IgD-negative memory B cell (primary cell): Measurements from ENCODE around the gene TMEM35A. TPM values are rescaled to one million over a fixed set of nuclear protein-coding genes. Genes with fewer than 3 reads are reported as not detected.
"Not testable (repeated sequence)": the region's sequence is repeated elsewhere in the genome, so short reads cannot be mapped to it uniquely, and the experiment has no call there.

Experiments used
- H3K27ac Mint-ChIP-seq, 3 donors: one replicate each; pipeline ENCODE4 v1.8.0; 2020 to 2022; ENCODE audit warnings: mild to moderate bottlenecking in 3 of 3, mixed read lengths in 3 of 3, moderate library complexity in 1 of 3
- H3K27me3 Mint-ChIP-seq: one replicate; pipeline ENCODE4 v1.8.0; 2021; ENCODE audit warnings: mixed read lengths
- H3K36me3 Mint-ChIP-seq: one replicate; pipeline ENCODE4 v1.8.0; 2020; ENCODE audit warnings: mild to moderate bottlenecking, mixed read lengths
- H3K4me1 Mint-ChIP-seq, 3 donors: one replicate each; pipeline ENCODE4 v1.8.0; 2020 to 2022; ENCODE audit warnings: mixed read lengths in 3 of 3, mild to moderate bottlenecking in 1 of 3
- H3K4me3 Mint-ChIP-seq, 4 donors: one replicate each; pipeline ENCODE4 v1.8.0; 2020 to 2022; ENCODE audit warnings: mild to moderate bottlenecking in 4 of 4, mixed read lengths in 4 of 4, moderate library complexity in 3 of 4
- H3K9me3 Mint-ChIP-seq, 3 donors: one replicate each; pipeline ENCODE4 v1.8.0; 2020 to 2021; ENCODE audit warnings: mixed read lengths in 3 of 3, mild to moderate bottlenecking in 1 of 3
- polyA plus RNA-seq: library from polyadenylated mRNA; unstranded; fragments of 300-500 nt; fragmentation: Illumina TruSeq; gene quantifications from one replicate; pipeline ENCODE4 v1.2.3, GENCODE V29; 2021

Gene TMEM35A, protein sequence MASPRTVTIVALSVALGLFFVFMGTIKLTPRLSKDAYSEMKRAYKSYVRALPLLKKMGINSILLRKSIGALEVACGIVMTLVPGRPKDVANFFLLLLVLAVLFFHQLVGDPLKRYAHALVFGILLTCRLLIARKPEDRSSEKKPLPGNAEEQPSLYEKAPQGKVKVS
- not detected for polyA plus RNA-seq

GRCh38 chrX:101078716-101079598, at the start of gene TMEM35A:
Gene TMEM35A (plus strand): TSS chrX:101078879. CDS start chrX:101079003, 124 bp downstream.
- peaks cover 0 to 8% (median 3%) of the 10 kb centered on the region in 3 donors for H3K4me1 Mint-ChIP-seq
- no peaks in the 10 kb centered on the region for H3K36me3 Mint-ChIP-seq
- peaks cover 10% of the 10 kb centered on the region for H3K27me3 Mint-ChIP-seq
- no peak within 1 kb of the TSS for H3K27ac Mint-ChIP-seq
- no peaks in the 10 kb centered on the region for H3K9me3 Mint-ChIP-seq
- H3K4me3 Mint-ChIP-seq = peak within 1 kb of the TSS in 1 of 4 donors; percentile 70

DNA sequence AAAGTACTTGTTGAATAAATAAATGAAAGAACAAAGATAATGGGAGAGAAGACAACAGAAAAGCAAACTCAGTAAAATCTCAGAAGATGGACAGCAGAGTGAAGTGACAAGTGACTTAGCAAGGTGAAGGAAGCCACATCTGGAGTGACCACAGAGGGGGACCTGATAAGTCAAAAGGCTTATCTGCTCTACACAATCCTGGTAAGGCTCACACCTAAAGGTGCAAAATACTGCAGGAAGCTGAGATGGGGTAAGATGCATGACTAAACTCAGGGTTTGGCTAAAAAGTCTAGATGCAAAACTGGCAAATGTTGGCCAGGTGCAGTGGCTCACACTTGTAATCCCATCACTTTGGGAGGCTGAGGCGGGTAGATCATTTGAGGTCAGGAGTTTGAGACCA, 49.0 kb upstream of the TMEM35A start:
- Mint-ChIP-seq H3K9me3 (peaks cover 0 to 2% (median 0%) of the 10 kb centered on the region in 3 donors), H3K4me1 (peaks cover 0 to 3% (median 3%) of the 10 kb centered on the region in 3 donors), H3K36me3 (peaks cover 9% of the 10 kb centered on the region), H3K27ac (no peak overlapping the region), H3K4me3 (no peak overlapping the region), H3K27me3 (no peaks in the 10 kb centered on the region)

DNA sequence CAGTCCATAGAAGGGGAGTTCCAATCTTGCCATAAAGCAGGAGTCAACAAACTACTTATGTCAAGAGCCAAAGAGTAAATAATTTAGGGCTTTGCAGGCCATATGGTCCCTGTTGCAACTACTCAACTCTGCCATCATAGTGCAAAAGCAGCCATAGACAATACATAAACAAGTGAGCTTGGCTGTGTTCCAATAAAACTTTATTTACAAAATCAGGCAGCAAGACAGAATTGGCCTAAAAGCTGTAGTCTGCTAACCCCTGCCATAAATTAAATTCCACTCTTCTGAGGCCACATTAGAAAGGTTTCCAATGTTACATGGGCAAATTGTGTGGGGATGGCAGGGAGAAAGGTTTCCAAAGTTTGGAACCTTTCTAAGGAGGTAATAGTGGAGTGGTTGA, 41.4 kb upstream of the TMEM35A start:
- Mint-ChIP-seq H3K27ac (no peak overlapping the region), H3K4me3 (no peak overlapping the region), H3K36me3 (no peaks in the 10 kb centered on the region), H3K27me3 (no peaks in the 10 kb centered on the region), H3K9me3 (no peaks in the 10 kb centered on the region), H3K4me1 (no peaks in the 10 kb centered on the region)

DNA sequence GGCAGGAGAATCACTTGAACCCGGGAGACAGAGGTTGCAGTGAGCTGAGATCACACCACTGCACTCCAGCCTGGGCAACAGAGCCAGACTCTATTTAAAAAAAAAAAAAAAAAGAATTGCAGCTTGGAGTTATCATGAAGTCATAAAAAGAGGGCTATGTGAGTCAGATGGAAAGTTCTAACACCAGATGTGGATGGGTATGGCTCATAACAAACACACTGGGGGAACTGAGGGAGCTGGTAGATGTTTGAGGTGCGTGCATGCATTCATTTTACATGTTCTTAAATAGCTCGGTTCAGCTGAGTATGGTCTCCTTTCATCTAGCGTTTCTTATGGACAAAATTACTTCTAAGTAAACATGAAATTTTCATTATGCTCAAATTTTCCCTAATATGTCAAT, 38.5 kb upstream of the TMEM35A start:
- Mint-ChIP-seq H3K4me3 (no peak overlapping the region), H3K27ac (no peak overlapping the region), H3K36me3 (no peaks in the 10 kb centered on the region), H3K27me3 (no peaks in the 10 kb centered on the region), H3K9me3 (no peaks in the 10 kb centered on the region), H3K4me1 (peaks cover 0 to 2% (median 0%) of the 10 kb centered on the region in 3 donors)

GRCh38 chrX:101051153-101051548, 27.5 kb upstream of the TMEM35A start:
- Mint-ChIP-seq H3K27me3 (no peaks in the 10 kb centered on the region), H3K9me3 (peaks cover 0 to 2% (median 0%) of the 10 kb centered on the region in 3 donors), H3K36me3 (peaks cover 1% of the 10 kb centered on the region), H3K27ac (peak overlapping the region; percentile 93 to 98 (median 97)), H3K4me1 (peaks cover 11 to 17% (median 12%) of the 10 kb centered on the region in 3 donors), H3K4me3 (peak overlapping the region; percentile 86 to 98 (median 96))

- Mint-ChIP-seq H3K27me3 (no peaks in the 10 kb centered on the region), H3K4me3 (peak within 1 kb of the TSS; percentile 86 to 98 (median 96)), H3K36me3 (peaks cover 1% of the 10 kb centered on the region), H3K27ac (peak within 1 kb of the TSS; percentile 93 to 98 (median 97)), H3K9me3 (peaks cover 0 to 2% (median 0%) of the 10 kb centered on the region in 3 donors), H3K4me1 (peaks cover 11 to 17% (median 12%) of the 10 kb centered on the region in 3 donors)
These were observed 27.0 kb upstream of the TMEM35A start, which contains the start of gene TRMT2B for GRCh38 chrX:101051549-101052302. Gene TRMT2B (minus strand): TSS chrX:101052111. CDS start chrX:101042289, 9,822 bp downstream.

DNA sequence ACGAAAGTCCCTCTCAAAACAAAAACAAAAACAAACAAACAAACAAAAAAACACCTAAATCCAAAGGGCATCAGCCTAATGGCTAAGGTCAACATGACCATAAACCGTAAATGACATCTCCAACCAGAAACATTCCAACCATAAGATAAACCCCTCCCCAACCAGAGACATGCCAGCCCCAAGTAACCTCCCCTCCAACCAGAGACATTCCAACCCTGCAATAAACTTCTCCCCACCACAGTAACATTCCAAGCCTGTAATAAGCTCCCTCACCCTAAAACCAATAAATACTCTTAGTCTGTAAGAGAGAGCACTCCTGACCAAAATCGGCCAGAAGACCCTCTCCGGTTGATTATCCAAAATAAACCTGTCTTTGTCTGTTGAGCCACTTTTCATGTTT, 22.1 kb upstream of the TMEM35A start:
- H3K9me3 Mint-ChIP-seq, H3K27me3 Mint-ChIP-seq, H3K4me3 Mint-ChIP-seq, H3K36me3 Mint-ChIP-seq: not testable (repeated sequence)
- peaks cover 3 to 13% (median 7%) of the 10 kb centered on the region in 3 donors for H3K4me1 Mint-ChIP-seq
- peak overlapping the region in 1 of 3 donors; percentile 65 for H3K27ac Mint-ChIP-seq

GRCh38 chrX:101057093-101057714, 21.5 kb upstream of the TMEM35A start:
- peak overlapping the region in 1 of 4 donors; percentile 2 for H3K4me3 Mint-ChIP-seq
- H3K9me3 Mint-ChIP-seq = no peaks in the 10 kb centered on the region
- H3K27ac Mint-ChIP-seq = no peak overlapping the region
- no peaks in the 10 kb centered on the region for H3K36me3 Mint-ChIP-seq
- no peaks in the 10 kb centered on the region for H3K27me3 Mint-ChIP-seq
- peaks cover 0 to 7% (median 7%) of the 10 kb centered on the region in 3 donors for H3K4me1 Mint-ChIP-seq

DNA sequence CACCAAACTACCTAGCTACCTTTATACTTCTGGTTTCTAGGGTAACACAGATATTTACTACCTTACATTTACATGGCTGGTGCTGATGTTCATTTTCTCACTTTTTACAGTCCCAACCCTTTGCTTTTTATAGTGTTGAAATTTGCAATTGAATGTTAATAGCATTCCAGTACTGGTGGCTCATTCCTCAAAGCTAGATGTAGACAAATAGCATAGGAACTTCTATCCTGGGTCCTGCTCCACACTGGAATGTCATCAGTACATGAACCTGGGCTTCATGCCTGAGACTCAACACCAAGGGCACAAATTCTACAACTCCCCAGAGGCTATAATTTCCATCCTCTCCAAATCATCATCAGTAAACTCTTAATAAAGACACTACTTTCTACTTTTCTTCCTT, 16.5 kb upstream of the TMEM35A start:
- Mint-ChIP-seq H3K27me3 (peaks cover 6% of the 10 kb centered on the region), H3K27ac (no peak overlapping the region), H3K4me3 (no peak overlapping the region)

GRCh38 chrX:101071582-101071981, 7.1 kb upstream of the TMEM35A start:
- H3K27me3 Mint-ChIP-seq = no peaks in the 10 kb centered on the region
- H3K36me3 Mint-ChIP-seq = no peaks in the 10 kb centered on the region
- H3K4me3 Mint-ChIP-seq = no peak overlapping the region
- H3K27ac Mint-ChIP-seq = no peak overlapping the region
- H3K9me3 Mint-ChIP-seq = no peaks in the 10 kb centered on the region
- no peaks in the 10 kb centered on the region for H3K4me1 Mint-ChIP-seq

More for the DNA sequence above, 16.5 kb upstream of the TMEM35A start:
- peaks cover 0 to 2% (median 0%) of the 10 kb centered on the region in 3 donors for H3K9me3 Mint-ChIP-seq
- H3K36me3 Mint-ChIP-seq = no peaks in the 10 kb centered on the region
- H3K4me1 Mint-ChIP-seq = peaks cover 0 to 2% (median 2%) of the 10 kb centered on the region in 3 donors

DNA sequence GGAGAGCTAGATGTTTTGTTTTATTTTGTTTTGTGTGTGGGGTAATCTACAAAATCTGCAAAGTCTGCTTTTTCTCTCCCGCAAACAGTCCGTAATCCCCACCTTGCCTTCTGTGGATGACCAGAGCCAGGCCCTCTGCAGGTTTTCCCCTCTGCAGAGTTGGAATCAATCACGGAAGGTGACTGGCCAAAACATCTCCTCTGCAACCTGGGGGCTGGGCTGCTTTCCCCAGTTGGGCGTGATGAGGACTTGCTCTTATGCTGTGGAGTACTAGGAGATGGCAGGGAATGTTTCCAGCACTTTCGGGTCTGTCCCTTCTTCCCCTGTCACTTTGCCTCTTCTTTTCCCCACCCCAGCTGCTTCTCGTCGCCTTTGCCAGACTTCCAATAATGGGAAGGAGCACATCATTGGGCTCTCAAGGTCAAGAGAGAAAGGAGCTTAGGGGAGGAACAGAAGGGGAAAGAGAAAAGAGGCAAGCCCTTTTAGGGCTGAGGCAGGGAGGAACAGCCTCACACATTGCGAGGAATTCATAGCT, 1.1 kb downstream of the TMEM35A start:
- H3K36me3 Mint-ChIP-seq = no peaks in the 10 kb centered on the region
- peaks cover 0 to 8% (median 3%) of the 10 kb centered on the region in 3 donors for H3K4me1 Mint-ChIP-seq
- H3K9me3 Mint-ChIP-seq = no peaks in the 10 kb centered on the region
- H3K27ac Mint-ChIP-seq = no peak overlapping the region
- peaks cover 10% of the 10 kb centered on the region for H3K27me3 Mint-ChIP-seq
- no peak overlapping the region for H3K4me3 Mint-ChIP-seq

GRCh38 chrX:101080326-101081124, 1.8 kb downstream of the TMEM35A start:
- H3K27me3 Mint-ChIP-seq = peaks cover 10% of the 10 kb centered on the region
- H3K27ac Mint-ChIP-seq = no peak overlapping the region
- peaks cover 0 to 8% (median 3%) of the 10 kb centered on the region in 3 donors for H3K4me1 Mint-ChIP-seq
- H3K36me3 Mint-ChIP-seq = no peaks in the 10 kb centered on the region
- no peak overlapping the region for H3K4me3 Mint-ChIP-seq
- no peaks in the 10 kb centered on the region for H3K9me3 Mint-ChIP-seq

GRCh38 chrX:101081231-101081630, 2.6 kb downstream of the TMEM35A start:
- Mint-ChIP-seq H3K9me3 (no peaks in the 10 kb centered on the region), H3K4me3 (no peak overlapping the region), H3K27ac (no peak overlapping the region), H3K36me3 (no peaks in the 10 kb centered on the region), H3K27me3 (peaks cover 10% of the 10 kb centered on the region), H3K4me1 (peaks cover 0 to 8% (median 3%) of the 10 kb centered on the region in 3 donors)
